HG02798 (cell line): Measurements from ENCODE around the gene HHIP.

ENCODE experiments used
- ATAC-seq: cut with Tn5 transposase; IDR thresholded peaks from one replicate; pipeline ENCODE4 v1.9.1; 2021; ENCODE audit warnings: mild to moderate bottlenecking; ENCODE audit not compliant: unreplicated experiment, poor library complexity

The HHIP gene

GRCh38 chr4:144701683-144702233 is 55.8 kb downstream of the HHIP start:
- no peak for ATAC-seq

GRCh38 chr4:144703494-144703893 is 57.5 kb downstream of the HHIP start:
- no peak for ATAC-seq

GRCh38 chr4:144705601-144706590 is 59.9 kb downstream of the HHIP start:
- ATAC-seq, result no peak

GRCh38 chr4:144709159-144709558 is 63.2 kb downstream of the HHIP start:
- no peak for ATAC-seq

- ATAC-seq, result no peak
Observed at GRCh38 chr4:144709793-144710525, 64.0 kb downstream of the HHIP start.

GRCh38 chr4:144710526-144710912 is 64.6 kb downstream of the HHIP start:
- ATAC-seq, result no peak

GRCh38 chr4:144711700-144712456 is 65.9 kb downstream of the HHIP start:
- ATAC-seq, result no peak

GRCh38 chr4:144712775-144713174 is 66.8 kb downstream of the HHIP start:
- no peak for ATAC-seq

GRCh38 chr4:144714166-144714565 is 68.2 kb downstream of the HHIP start:
- ATAC-seq, result no peak

GRCh38 chr4:144715230-144715629 is 69.3 kb downstream of the HHIP start:
- ATAC-seq, result peak; percentile 64

GRCh38 chr4:144716778-144717177 is 70.8 kb downstream of the HHIP start:
- ATAC-seq, result no peak

- no peak for ATAC-seq
Observed at GRCh38 chr4:144718958-144719512, 73.1 kb downstream of the HHIP start.

GRCh38 chr4:144720491-144720890 is 74.5 kb downstream of the HHIP start:
- ATAC-seq, result no peak

GRCh38 chr4:144721994-144722393 is 76.0 kb downstream of the HHIP start:
- ATAC-seq, result no peak

- ATAC-seq, result no peak
Observed at GRCh38 chr4:144723471-144723870, 77.5 kb downstream of the HHIP start.

- no peak for ATAC-seq
Observed at GRCh38 chr4:144729175-144729574, 83.2 kb downstream of the HHIP start.

GRCh38 chr4:144732584-144733428 is 86.8 kb downstream of the HHIP start:
- ATAC-seq, result no peak

- no peak for ATAC-seq
Observed at GRCh38 chr4:144733566-144733965, 87.6 kb downstream of the HHIP start.

- no peak for ATAC-seq
Observed at GRCh38 chr4:144734522-144734921, 88.6 kb downstream of the HHIP start.
